HG03095 (cell line): ENCODE data around the gene NPC1.
A peak's percentile ranks its signal among the peaks of the same experiment; 100 is the strongest.
"Not testable (repeated sequence)": the region's sequence is repeated elsewhere in the genome, so short reads cannot be mapped to it uniquely, and the experiment has no call there.

Experiments used
- ATAC-seq: cut with Tn5 transposase; IDR thresholded peaks from one replicate; pipeline ENCODE4 v1.9.1; 2021; ENCODE audit warnings: moderate library complexity; ENCODE audit not compliant: unreplicated experiment

Gene NPC1

DNA sequence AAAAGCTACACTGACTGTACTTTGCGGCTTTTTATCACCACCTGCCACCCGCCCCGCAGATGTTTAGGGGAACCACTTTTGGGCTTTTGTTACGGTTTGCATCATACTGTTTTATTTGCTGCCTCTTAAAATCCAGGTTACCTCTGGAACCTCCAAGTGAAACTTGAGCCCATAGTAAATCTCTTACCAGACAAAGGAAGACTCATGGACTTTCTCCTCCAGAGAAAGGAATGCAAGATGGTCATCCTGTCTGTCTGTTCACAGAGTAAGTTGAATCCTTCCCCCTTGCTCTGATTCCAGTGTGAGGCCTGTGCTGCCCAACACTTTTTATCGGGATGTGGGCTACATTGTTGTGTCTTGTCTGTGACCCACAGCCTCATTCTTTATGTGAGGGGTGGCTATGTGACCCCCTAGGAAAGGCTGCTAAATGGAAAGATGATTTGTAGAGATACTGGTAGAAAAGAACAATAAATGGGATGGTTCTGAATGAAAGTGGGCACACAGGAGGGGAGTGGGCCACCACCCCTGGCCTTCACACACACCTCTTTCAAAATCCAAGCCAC, 59.7 kb downstream of the NPC1 start:
- ATAC-seq, result no peak

DNA sequence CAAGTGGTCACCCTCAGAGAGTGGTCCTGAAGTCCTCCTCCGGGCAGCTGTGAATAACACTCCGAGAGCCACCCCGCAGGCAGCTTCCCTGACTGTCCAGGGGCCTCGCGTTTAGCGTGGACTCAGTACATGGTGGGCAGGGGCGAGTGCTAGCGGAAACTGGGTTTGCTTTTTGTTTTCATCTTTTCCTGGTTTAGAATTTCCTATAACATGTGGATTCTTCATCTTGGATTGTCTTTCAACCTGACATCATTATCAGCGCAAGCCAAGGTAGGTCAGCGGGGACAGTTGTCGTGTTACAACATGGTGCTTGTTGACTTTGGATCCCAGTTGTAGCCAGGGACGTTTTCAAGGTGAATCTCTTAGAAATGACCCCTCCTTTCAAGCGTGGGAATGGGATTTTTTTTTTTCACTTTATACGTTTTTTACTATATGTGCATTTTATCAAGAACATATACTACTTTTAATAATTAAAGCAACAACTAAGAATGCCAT, 62.0 kb downstream of the NPC1 start:
- no peak for ATAC-seq

DNA sequence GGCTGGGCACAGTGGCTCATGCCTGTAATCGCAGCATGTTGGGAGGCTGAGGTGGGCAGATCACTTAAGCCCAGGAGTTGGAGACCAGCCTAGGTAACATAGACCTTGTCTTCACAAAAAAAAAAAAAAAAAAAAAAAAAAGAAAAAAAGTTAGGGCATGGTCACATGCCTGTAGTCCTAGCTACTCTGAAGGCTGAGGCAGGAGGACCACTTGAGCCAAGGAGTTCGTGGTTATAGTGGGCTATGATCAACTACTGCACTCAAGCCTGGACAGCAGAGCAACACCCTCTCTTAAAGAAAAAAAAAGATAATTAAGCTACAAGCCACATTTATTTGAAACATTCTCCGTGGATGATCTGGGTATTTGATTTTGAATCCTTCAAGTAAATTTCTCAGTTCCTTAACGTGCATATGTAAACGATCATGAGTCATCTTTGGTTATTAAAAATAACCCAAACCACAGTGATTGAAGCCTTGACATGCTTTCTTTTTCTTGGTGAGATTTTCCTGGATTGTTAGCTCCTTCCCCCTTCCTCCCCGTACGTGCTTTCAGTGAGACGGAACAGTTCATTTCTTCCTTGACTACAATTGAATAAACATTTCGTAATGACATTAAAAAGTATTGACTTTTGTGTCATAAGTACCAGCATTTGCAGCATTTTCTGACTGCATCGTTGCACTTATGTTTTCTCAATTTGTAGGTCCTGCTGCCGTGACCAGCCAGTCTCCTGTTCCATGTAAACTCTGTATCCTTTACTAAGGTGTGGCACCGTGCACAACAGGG, 62.7 kb downstream of the NPC1 start:
- ATAC-seq, result no peak

DNA sequence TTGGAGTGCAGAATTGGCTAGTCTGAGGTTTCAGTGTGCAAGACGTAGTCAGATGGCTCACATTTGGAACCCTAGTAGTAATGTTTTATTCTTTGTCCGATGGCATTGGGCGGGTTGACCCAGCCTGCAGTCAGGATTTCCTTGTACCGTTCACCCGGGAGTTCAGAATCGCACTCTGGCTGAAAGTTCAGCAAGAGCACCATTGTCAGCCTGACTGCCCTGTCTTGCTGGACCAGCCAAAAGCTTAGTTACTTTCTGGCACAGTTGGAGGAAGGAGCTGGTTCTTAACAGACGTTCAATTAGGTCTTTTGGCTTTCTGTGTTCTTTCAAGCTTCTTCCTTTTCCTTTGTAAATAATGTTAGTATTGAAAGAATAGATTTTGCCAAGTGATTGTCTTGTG, 64.4 kb downstream of the NPC1 start:
- no peak for ATAC-seq

DNA sequence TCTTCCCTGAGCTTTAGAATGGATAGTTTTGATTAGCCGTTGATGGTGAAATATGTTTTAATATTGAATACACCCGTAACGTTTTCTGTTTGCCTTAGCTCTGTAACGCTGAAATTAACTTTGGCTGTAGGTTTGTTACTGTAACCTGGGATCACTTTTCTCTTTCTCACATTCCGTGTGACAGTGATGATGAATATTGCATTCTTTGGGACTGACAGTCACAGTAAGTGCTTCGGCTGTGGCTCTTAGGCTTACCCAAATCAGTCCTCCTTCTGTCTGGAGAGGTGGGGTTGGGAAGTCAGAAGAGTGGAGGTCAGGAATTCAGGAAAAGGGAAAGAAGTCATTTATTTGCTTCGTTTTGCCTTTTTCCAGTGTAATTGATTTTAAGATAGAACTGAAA, 65.0 kb downstream of the NPC1 start:
- ATAC-seq, result no peak

DNA sequence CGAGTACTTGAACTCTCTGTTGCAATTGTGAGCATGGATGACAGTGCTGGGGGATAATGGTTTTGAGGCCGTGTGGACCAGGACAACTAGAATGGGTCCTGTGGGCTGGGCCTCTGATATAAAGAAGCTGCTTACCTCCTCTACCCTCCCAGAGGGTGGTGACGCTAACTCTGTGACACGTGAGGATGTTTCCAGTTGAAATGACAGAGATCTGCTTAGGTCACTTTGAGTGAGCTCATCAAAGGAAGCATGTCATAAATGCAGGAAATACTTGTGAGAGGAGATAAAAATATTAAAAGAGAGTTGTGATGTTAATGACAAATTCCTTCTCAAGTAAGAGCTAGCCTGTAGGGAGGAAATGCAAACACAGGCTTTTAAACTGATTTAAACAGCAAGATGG, 66.6 kb downstream of the NPC1 start:
- no peak for ATAC-seq

DNA sequence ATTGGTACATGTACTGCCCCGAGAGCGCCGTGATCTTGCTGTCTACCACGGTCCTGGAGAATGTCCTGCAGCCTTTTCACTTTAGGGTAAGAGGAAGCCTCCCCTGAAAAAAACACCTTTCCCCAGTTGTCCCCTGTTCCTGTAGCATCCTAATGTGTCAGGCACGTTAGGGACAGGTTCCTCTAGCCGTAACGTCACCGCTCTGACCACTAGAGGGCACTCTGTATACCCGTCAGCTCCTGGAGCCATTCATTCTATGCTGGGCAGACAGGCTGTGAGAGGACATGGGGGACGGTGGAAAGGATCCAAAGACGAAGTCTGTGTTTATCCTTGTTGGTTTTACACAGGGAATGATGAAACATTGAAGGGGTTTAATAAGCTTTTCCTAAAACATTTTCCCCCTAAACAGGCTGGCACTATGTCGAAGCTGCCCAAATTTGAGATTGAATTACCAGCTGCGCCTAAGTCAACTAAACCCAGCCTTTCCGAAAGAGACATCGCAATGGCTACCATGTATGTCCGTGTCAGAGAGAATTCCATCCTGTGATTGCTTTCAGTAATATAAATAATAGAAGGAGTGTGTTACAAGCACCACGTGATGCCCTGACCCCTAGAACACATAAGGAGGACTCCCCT, 70.3 kb downstream of the NPC1 start:
- ATAC-seq, result peak; percentile 80

DNA sequence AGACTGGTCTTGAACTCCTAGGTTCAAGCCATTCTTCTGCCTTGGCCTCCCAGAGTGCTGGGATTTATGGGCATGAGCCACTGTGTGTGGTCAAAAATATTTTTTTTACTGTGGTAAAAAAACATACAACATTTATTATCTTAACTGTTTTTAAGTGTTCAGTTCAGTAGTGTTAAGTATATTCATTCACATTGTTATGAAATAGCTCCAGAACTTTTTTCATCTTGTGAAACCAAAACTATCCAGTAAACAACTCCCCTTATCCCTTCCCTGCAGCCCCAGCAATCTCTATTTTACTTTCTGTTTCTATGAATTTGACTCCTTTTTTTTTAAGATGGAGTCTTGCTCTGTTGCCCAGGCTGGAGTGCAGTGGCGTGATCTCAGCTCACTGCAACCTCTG, 73.7 kb downstream of the NPC1 start:
- no peak for ATAC-seq

DNA sequence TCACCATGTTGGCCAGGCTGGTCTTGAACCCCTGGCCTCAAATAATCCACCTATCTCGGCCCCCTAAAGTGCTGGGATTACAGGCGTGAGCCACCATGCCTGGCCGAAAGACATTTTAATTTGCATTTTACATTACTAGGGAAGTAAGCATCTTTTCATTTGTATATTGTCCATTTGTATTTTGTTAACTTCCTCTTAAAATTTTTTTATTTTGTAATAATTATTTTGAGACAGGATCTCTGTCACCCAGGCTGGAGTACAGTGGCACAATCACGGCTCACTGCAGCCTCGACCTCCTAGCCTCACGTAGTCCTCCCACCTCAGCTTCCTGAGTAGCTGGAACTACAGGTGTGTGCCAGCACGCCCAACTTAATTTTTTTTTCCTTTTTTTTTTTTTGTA, 74.1 kb downstream of the NPC1 start:
- not testable (repeated sequence) for ATAC-seq

DNA sequence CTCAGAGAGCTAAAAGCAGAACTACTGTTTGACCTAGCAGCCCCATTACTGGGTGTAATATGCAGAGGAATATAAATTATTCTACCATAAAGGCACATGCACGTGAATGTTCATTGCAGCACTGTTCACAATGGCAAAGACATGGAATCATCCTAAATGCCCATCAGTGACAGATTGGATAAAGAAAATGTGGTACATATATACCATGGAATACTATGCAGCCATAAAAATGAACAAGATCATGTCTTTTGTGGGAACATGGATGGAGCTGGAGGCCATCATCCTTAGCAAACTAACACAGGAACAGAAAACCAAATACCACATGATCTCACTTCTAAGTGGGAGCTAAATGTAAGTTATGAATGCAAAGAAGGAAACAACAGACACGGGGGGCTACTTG, 75.4 kb downstream of the NPC1 start:
- not testable (repeated sequence) for ATAC-seq

DNA sequence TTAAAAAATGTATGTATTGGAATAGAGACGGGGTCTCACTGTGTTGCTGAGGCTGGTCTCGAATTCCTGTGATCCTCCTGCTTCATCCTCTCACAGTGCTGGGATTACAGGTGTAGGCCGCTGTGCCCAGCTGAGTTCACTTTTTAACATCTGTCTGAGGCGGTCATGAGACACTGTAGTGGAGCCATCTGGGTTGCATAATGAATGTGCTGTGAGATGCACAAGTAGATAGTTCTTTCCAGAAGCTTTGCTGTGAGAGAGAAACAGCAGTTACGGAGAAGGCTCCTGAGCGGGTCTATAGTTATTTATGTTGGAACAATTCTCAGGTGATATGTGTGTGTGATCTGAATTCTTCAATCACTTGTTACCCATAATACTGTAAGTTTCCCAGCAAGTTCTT, 79.9 kb downstream of the NPC1 start:
- ATAC-seq, result no peak

DNA sequence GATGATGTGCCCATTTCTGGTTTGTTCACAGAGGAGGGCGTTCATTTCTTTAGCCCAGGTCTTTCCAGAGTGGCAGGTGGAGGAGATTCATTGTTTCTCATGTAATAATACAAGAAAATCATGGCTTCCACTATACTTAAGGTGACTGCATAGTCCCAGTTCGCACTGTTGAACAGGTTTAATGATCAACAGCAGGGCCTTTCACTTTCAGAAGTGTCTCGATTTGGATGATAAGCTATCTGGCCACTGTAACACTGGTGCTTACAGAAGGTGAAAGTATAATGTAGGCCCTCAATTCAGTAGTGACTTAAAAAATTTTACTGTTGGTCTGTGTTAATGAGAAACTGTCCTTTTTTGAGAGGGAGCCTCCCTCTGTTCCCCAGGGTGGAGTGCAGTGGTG, 81.6 kb downstream of the NPC1 start:
- ATAC-seq, result peak; percentile 36

DNA sequence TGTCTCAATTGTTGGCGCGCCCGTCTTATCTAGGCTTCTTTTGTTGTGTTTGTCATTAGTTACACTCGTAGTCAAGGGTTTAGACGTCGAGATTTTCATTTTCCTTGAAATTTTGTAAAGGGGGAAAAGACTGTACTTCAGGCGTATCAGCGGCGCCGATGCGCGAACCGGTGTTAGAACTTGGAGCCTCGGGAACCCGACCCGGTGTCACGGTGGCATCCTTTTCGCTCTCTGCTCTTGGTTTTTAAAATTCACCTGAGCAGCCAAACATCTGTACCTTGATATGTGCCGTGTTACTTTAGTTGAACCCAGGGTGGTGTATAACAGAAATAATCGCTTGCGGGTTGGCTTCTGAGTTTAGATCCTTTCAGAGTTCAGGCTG, 82.4 kb downstream of the NPC1 start:
- ATAC-seq, result no peak

DNA sequence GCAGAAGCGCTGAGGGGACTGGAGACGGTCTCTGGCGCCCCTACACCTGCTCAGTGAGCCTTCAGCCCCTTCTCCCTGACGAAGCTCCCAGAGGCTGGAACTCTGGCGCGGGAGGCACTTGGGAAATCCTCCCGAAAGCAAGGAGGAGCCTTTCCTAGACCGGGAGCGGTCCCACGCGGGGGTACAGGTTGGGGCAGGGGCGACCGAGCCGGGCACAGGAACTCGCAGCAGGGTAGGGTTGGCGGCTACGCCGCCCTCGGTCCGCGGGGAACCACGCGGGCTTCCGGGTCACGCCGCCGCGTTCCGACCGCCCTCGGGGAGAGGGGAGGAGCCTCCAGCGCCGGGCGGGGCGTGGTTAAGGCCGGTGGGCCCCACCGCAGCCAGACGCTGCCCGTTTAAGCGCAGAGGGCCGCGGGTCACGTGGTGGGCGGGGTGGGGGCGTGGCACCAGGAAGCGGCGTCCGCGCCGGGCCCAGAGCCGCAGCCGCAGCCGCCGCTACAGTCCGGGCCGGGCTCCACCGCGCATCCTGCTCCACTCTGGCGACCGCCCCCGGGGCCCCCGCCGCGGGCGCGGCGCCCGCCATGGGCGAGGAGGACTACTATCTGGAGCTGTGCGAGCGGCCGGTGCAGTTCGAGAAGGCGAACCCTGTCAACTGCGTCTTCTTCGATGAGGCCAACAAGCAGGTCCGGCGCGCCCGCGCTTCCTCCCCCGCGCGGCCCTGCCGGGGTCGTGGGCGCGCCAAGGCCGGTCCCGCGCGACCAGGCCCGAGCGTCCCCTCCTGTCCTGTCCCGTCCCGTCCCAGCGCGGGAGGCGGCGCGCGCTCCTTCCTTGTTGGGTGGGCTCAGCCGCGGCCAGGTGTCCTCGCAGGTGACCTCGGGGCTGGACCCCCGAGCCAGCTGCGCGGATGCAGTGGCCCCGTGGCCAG, 83.0 kb downstream of the NPC1 start, which contains the start of gene RMC1:
Gene RMC1, plus strand, starts transcription at position 474 of the 925 bp plus-strand sequence. Its CDS starts 108 bp downstream, at position 582.
- ATAC-seq, result peak; percentile 74

DNA sequence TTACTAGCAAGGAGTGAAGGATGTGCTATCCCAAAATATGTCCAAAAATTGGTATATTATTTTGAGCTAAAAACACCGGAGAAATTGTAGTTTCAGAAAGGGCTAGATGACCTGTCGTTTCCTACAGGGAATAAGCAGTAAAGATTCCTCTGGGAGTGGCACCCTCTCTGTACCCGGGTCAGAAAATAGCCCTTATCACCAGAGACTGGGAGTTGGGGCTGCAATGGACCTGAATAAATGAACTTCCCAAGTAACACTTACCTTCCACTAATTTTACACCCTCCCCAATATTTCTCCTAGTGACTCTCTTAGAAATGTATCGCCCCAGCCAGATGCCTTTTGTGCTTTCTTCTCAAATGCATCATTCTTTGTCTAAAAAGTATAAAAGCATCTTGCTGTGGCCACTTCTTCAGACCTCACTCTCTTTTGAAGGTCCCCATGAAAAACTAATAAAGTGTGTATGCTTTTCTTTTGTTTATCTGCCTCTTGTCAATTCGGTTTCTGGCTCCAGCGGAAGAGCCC, 83.7 kb downstream of the NPC1 start:
- ATAC-seq, result no peak

DNA sequence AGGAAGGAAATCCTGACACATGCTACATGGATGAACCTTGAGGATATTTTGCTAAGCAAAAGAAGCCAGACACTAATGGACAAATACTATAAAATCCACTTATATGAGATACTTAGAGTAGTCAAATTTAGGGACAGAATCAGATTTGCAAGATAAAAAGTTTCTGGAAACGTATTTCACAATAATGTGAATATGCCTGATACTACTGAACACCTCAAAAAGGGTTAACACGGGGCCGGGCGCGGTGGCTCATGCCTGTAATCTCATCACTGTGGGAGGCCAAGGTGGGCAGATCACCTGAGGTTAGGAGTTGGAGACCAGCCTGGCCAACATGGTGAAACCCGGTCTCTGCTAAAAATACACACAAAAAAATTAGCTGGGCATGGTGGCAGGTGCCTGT, 84.7 kb downstream of the NPC1 start:
- ATAC-seq, result no peak

DNA sequence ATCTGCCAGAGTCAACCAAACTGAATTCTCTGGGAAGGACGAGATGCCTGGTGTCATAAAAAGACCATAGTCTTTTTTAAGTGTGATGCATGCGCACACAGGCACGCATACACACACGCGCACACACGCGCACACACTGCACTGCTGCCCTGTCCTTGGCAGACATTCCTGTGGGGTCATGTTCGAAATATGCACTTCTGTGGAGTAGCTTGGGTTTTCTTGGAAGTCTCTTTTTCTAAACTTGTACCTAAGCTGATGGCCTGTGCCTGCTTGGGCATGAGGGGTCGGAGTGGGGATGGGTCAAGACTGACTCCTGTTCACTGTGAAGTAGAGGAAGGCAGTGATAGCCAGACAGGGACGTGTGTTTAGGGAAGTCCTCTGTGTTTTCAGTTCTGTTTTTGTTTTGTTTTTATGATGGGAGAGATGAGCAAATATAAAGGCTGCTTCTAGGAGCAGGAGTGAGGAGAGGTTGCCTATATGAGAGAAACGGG, 87.0 kb downstream of the NPC1 start:
- ATAC-seq, result no peak

DNA sequence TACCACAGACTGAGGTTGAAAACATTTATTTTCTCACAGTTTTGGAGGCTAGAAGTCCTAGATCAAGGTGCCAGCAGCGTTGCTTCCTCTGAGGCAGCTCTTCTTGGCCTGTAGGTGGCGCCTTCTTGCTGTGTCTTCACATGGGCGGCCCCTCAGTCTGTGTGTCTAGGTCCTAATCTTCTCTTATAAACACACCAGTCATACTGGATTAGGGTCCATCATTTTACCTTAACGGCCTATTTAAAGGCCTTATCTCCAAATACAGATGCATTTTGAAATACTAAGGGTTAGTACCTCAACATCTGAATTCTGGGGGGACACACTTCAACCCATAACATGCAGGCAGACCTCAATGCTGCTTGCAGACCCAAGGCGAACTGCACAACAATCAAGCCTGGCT, 87.4 kb downstream of the NPC1 start:
- no peak for ATAC-seq

DNA sequence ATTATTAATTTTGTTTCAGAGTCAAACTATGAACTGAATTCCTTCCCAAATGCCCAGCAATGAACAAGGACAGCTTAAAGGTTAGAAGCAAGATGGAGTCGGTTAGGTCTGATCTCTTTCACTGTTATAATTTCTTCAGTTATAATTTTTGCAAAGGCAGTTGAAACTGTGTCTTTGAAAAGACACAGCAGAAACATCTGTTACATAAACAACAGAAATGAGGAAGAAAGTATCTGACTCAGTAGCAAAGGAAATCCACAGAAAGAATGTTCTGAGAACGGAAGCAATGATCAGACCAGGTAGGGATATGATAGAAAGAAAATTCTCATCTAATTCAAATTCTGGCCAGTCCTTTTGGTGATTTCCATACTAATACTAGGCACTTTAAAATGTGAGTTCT, 88.2 kb downstream of the NPC1 start:
- ATAC-seq, result no peak

DNA sequence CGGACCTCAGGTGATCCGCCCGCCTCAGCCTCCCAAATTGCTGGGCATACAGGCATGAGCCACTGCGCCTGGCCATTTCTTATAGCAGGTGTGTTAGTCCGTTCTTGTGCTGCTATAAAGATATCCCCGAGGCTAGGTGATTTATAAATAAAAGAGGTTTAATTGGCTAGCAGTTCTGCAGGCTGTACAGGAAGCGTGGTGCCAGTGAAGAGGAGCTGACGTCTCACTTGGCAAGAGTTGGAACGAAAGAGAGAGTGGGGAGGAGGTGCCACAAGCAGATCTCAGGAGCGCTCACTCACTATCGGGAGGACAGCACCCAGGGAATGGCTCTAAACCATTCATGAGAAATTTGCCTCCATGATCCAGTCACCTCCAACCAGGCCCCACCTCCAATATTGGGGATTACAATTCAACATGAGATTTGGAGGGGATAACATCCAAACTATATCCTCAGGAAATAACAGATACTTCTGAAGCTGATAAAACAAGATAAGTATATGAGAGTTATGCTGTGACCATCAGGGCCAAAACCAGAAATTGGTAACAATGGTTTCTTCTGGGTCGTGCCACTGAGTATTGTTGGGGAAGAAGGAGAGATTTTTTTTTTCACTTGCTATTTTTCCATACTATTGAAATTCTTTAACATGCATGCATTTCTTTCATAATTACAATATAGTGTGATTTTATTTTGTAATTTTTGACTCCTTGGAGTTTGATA, 90.4 kb downstream of the NPC1 start:
- no peak for ATAC-seq
